MCF 10A (cell line): ENCODE data around the gene HBG2. TPM values are rescaled to one million over a fixed set of nuclear protein-coding genes. Genes with fewer than 3 reads are reported as not detected.

Experiments used
- BruUV-seq: library from RNA; stranded (reverse); fragments of 400-500 nt; replicated peaks from 2 replicates; lab custom pipeline; 2021; lab: Mats Ljungman, UMichigan
- CTCF ChIA-PET: fragments of 300-600 bp; sonication (Branson Sonifier 250); formaldehyde crosslinking; extraction: SDS; loops from one replicate; lab custom pipeline; 2021; ENCODE audit warnings: antibody characterized with exemption, inconsistent platforms; lab: Yijun Ruan, JAX
- POLR2A ChIA-PET: fragments of 300-600, 350-650 bp; sonication (Branson Sonifier 250); formaldehyde crosslinking; extraction: SDS; loops from one replicate; lab custom pipeline; 2020; ENCODE audit warnings: antibody characterized with exemption, inconsistent platforms; lab: Yijun Ruan, JAX
- DNase-seq: peaks from one replicate; pipeline ENCODE4 v3.0.0-alpha.2; 2018; ENCODE audit not compliant: unreplicated experiment
- H3K27ac Mint-ChIP-seq: one replicate; pipeline ENCODE4 v1.8.0; 2022; ENCODE audit warnings: mild to moderate bottlenecking, low read depth, mixed read lengths; ENCODE audit not compliant: unreplicated experiment
- H3K27me3 Mint-ChIP-seq: one replicate; pipeline ENCODE4 v1.8.0; 2022; ENCODE audit warnings: mixed read lengths; ENCODE audit not compliant: insufficient read depth, unreplicated experiment
- H3K36me3 Mint-ChIP-seq: one replicate; pipeline ENCODE4 v1.8.0; 2022; ENCODE audit warnings: mild to moderate bottlenecking, moderate library complexity, mixed read lengths; ENCODE audit not compliant: insufficient read depth, unreplicated experiment
- H3K4me1 Mint-ChIP-seq: one replicate; pipeline ENCODE4 v1.8.0; 2022; ENCODE audit warnings: mixed read lengths; ENCODE audit not compliant: insufficient read depth, unreplicated experiment
- H3K4me3 Mint-ChIP-seq: one replicate; pipeline ENCODE4 v1.8.0; 2022; ENCODE audit warnings: mild to moderate bottlenecking, moderate library complexity, mixed read lengths; ENCODE audit not compliant: unreplicated experiment
- H3K9me3 Mint-ChIP-seq: one replicate; pipeline ENCODE4 v1.8.0; 2022; ENCODE audit warnings: mixed read lengths; ENCODE audit not compliant: unreplicated experiment
- intact Hi-C: fragments of 100-400 bp; cut with micrococcal nuclease; formaldehyde crosslinking; loops from 2 replicates; pipeline ENCODE4 v1.14.1; 2022
- total RNA-seq: library from RNA; stranded (reverse); gene quantifications from 2 replicates; pipeline ENCODE4 v1.2.3, GENCODE V29; 2022
- TF ChIP-seq, protein P1 (sequence below): fragments of 200-600 bp; IDR thresholded peaks from one replicate; pipeline ENCODE4 v1.8.0; 2022; ENCODE audit warnings: antibody characterized with exemption, mild to moderate bottlenecking; ENCODE audit not compliant: unreplicated experiment

The HBG2 gene
- total RNA-seq, 1 experiment from 2014 or later, result not detected

DNA sequence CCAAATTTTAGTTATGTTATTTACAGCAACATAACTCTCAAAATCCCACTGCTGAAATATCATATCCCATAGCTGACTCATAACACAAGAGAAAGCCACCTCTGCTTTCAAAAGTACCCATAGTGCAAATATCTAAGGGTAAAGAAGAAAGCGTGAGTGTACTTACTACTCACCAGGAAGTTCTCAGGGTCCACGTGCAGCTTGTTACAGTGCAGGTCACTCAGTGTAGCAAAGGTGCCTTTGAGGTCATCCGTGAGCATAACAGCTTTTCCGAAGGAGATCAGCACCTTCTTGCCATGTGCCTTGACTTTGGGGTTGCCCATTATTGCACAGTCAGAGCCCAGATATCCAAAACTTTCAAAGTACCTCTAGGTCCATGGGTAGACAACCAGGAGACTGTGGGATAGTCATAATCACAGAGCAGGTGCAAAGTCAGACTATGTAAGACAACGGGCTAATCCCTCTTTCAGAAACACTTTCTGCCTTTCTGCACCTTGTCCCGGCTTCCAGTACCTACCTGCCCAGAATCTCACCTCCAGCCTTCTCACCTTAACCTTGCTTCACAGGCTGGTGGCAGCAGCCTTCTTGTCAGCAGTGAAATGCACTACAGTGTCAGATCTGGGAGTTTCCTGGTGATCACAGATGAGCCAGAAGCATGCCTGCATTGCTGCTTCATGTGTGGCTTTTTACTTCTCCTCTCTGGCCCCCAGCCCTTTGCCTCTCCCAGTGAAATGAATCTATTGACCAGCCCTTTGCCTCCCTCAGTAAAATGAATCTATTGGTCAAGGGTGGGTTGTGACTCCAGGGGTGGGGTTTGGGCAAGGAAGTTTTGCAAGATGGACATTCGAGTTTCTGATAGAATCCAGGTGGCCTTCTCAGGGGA, 11.4 kb downstream of the HBG2 start:
- ChIA-PET CTCF (interaction anchor here (0.7 kb wide), 1 partner anchor 1569 kb away, joined by 3 read pairs; no protein-coding TSS in a partner anchor), POLR2A (no interaction called here)
- Mint-ChIP-seq H3K27ac (no peak overlapping the region), H3K27me3 (peaks cover 44% of the 10 kb centered on the region), H3K36me3 (no peaks in the 10 kb centered on the region), H3K9me3 (no peaks in the 10 kb centered on the region), H3K4me3 (no peak overlapping the region), H3K4me1 (no peaks in the 10 kb centered on the region)
- intact Hi-C loops, result no loop called here
- no peak for DNase-seq
- BruUV-seq, result no TSS peak
- TF ChIP-seq, protein P1, sequence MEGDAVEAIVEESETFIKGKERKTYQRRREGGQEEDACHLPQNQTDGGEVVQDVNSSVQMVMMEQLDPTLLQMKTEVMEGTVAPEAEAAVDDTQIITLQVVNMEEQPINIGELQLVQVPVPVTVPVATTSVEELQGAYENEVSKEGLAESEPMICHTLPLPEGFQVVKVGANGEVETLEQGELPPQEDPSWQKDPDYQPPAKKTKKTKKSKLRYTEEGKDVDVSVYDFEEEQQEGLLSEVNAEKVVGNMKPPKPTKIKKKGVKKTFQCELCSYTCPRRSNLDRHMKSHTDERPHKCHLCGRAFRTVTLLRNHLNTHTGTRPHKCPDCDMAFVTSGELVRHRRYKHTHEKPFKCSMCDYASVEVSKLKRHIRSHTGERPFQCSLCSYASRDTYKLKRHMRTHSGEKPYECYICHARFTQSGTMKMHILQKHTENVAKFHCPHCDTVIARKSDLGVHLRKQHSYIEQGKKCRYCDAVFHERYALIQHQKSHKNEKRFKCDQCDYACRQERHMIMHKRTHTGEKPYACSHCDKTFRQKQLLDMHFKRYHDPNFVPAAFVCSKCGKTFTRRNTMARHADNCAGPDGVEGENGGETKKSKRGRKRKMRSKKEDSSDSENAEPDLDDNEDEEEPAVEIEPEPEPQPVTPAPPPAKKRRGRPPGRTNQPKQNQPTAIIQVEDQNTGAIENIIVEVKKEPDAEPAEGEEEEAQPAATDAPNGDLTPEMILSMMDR, result no peak

DNA sequence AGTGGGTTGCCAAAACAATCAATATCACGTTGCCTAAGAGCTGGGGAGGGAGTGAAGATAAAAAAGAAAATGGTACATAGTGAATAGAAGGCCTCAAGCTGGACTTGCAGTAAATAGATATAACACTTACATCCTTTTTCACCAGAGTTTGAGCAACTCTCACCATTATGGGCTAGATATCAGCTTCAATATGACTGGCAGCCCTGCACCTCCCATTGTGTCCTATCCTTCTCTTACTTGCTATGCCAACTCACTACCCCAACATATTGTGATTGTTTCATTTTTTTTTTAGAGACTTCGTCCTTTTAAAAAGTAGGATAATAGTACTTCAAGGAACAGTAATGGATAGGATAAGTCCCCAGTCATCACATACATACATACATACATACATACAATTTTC, 12.4 kb downstream of the HBG2 start:
- ChIA-PET CTCF (no interaction called here), POLR2A (no interaction called here)
- H3K36me3 Mint-ChIP-seq, result no peaks in the 10 kb centered on the region

DNA sequence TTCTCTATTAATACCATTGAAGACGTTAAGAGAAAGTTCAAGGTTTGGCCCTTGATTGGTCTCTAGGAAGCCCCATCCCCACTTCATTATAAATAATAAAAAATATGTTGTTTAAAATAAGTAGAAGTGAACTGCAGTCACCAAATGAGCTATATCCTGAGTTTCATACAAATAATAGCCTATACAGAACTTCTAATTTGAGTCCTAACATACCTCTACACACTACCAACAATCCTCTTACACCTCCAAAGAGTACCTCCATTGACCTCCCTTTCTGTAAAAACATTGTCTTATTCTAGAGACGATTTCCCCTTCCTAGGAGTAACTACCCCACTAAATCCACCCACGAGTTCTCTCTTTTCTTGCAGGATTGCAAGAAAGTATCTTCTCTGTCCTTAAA, 13.1 kb downstream of the HBG2 start:
- POLR2A ChIA-PET, result interaction anchor here (0.7 kb wide), 1 partner anchor 443 kb away, joined by 3 read pairs; no protein-coding TSS in a partner anchor
- Mint-ChIP-seq H3K27ac (no peak overlapping the region), H3K27me3 (peaks cover 31% of the 10 kb centered on the region), H3K4me3 (no peak overlapping the region), H3K9me3 (no peaks in the 10 kb centered on the region), H3K36me3 (no peaks in the 10 kb centered on the region), H3K4me1 (no peaks in the 10 kb centered on the region)
- TF ChIP-seq, protein P1, result no peak
- no TSS peak for BruUV-seq
- CTCF ChIA-PET, result no interaction called here
- DNase-seq, result no peak
- intact Hi-C loops, result no loop called here

More for the DNA sequence above, 12.4 kb downstream of the HBG2 start:
- H3K27me3 Mint-ChIP-seq, result peaks cover 38% of the 10 kb centered on the region
- H3K4me1 Mint-ChIP-seq, result no peaks in the 10 kb centered on the region
- no peaks in the 10 kb centered on the region for H3K9me3 Mint-ChIP-seq
- TF ChIP-seq, protein P1, result no peak
- H3K27ac Mint-ChIP-seq, result no peak overlapping the region
- intact Hi-C loops, result no loop called here
- H3K4me3 Mint-ChIP-seq, result no peak overlapping the region
- DNase-seq, result no peak
- no TSS peak for BruUV-seq

DNA sequence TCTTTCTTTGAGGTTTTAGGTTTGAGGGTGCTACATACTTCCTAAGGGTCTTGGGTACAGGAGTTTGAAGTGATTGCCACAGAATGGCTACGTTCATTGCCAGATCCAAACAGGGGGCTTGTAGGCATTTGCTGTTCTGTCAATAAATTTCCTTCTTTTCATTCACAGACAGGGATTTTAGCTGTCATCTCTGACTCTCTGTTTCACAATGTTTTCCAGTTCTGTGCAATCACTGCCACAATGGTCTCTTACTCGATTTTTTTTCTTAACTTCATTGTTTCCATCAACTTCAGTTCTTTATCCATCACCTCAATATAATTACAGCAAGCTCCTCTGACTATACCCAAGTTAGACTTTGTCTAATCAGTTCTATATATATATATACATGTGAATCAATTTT, 14.1 kb downstream of the HBG2 start:
- Mint-ChIP-seq H3K36me3 (no peaks in the 10 kb centered on the region), H3K4me3 (no peak overlapping the region), H3K27me3 (peaks cover 21% of the 10 kb centered on the region), H3K9me3 (no peaks in the 10 kb centered on the region), H3K4me1 (no peaks in the 10 kb centered on the region), H3K27ac (no peak overlapping the region)
- CTCF ChIA-PET, result interaction anchor here (0.6 kb wide), 1 partner anchor 1079 kb away, joined by 3 read pairs; no protein-coding TSS in a partner anchor
- no peak for DNase-seq
- no TSS peak for BruUV-seq
- intact Hi-C loops, result no loop called here
- TF ChIP-seq, protein P1, result no peak
- POLR2A ChIA-PET, result no interaction called here
